Liver (tissue), 3 donors: Measurements from ENCODE around the gene CPN1.
"Not testable (repeated sequence)": the region's sequence is repeated elsewhere in the genome, so short reads cannot be mapped to it uniquely, and the experiment has no call there.

Experiments
- FOXA2 ChIP-seq: IDR thresholded peaks from 2 replicates; pipeline ENCODE4 v1.6.1; 2016; ENCODE audit warnings: antibody characterized with exemption
- GABPA ChIP-seq, 2 donors: IDR thresholded peaks in 1 of 2; conservative IDR thresholded peaks in 1 of 2; 2 replicates each; pipeline ENCODE4 v1.6.1; 2016; ENCODE audit warnings: antibody characterized with exemption in 2 of 2, mild to moderate bottlenecking in 1 of 2, moderate library complexity in 1 of 2
- SP1 ChIP-seq: IDR thresholded peaks from 2 replicates; pipeline ENCODE4 v1.6.1; 2018; ENCODE audit warnings: antibody characterized with exemption, mild to moderate bottlenecking
- TF ChIP-seq, protein P1 (sequence below): fragments of 150-350 bp; IDR thresholded peaks from 2 replicates; pipeline ENCODE4 v1.5.1; 2017; ENCODE audit warnings: improper control_type of control experiment, low read depth, low read length; ENCODE audit not compliant: missing input control
- TF ChIP-seq, protein P2 (sequence below): IDR thresholded peaks from 2 replicates; pipeline ENCODE4 v1.6.1; 2016; ENCODE audit warnings: antibody characterized with exemption, mild to moderate bottlenecking
- TF ChIP-seq, protein P3 (sequence below): IDR thresholded peaks from 2 replicates; pipeline ENCODE4 v1.6.1; 2016; ENCODE audit warnings: antibody characterized with exemption
- donor health status: healthy.
- donor health status: healthy.

DNA sequence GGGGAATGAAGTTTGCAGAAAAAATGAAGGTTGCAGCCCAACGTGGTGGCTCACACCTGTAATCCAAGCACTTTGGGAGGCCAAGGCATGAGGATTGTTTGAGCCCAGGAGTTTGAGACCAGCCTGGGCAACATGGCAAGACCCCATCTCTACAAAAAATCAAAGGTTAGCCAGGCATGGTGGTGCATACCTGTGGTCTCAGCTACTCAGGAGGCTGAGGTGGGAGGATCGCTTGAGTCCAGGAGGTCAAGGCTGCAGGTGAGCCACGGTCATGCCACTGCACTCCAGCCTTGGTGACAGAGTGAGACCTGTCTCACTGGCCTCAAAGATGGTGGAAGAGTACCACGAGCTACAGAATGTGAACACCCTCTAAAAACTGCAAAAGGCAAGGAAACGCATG, 5.0 kb upstream of the CPN1 start:
- TF ChIP-seq, protein P1, sequence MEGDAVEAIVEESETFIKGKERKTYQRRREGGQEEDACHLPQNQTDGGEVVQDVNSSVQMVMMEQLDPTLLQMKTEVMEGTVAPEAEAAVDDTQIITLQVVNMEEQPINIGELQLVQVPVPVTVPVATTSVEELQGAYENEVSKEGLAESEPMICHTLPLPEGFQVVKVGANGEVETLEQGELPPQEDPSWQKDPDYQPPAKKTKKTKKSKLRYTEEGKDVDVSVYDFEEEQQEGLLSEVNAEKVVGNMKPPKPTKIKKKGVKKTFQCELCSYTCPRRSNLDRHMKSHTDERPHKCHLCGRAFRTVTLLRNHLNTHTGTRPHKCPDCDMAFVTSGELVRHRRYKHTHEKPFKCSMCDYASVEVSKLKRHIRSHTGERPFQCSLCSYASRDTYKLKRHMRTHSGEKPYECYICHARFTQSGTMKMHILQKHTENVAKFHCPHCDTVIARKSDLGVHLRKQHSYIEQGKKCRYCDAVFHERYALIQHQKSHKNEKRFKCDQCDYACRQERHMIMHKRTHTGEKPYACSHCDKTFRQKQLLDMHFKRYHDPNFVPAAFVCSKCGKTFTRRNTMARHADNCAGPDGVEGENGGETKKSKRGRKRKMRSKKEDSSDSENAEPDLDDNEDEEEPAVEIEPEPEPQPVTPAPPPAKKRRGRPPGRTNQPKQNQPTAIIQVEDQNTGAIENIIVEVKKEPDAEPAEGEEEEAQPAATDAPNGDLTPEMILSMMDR: not testable (repeated sequence)
- not testable (repeated sequence) for TF ChIP-seq GABPA (IDR thresholded peaks at IDR 0.05 in 1 of 2, conservative IDR thresholded peaks at IDR 0.05 in 1 of 2); FOXA2; SP1
- TF ChIP-seq, protein P2, sequence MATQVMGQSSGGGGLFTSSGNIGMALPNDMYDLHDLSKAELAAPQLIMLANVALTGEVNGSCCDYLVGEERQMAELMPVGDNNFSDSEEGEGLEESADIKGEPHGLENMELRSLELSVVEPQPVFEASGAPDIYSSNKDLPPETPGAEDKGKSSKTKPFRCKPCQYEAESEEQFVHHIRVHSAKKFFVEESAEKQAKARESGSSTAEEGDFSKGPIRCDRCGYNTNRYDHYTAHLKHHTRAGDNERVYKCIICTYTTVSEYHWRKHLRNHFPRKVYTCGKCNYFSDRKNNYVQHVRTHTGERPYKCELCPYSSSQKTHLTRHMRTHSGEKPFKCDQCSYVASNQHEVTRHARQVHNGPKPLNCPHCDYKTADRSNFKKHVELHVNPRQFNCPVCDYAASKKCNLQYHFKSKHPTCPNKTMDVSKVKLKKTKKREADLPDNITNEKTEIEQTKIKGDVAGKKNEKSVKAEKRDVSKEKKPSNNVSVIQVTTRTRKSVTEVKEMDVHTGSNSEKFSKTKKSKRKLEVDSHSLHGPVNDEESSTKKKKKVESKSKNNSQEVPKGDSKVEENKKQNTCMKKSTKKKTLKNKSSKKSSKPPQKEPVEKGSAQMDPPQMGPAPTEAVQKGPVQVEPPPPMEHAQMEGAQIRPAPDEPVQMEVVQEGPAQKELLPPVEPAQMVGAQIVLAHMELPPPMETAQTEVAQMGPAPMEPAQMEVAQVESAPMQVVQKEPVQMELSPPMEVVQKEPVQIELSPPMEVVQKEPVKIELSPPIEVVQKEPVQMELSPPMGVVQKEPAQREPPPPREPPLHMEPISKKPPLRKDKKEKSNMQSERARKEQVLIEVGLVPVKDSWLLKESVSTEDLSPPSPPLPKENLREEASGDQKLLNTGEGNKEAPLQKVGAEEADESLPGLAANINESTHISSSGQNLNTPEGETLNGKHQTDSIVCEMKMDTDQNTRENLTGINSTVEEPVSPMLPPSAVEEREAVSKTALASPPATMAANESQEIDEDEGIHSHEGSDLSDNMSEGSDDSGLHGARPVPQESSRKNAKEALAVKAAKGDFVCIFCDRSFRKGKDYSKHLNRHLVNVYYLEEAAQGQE: not testable (repeated sequence)
- TF ChIP-seq, protein P3, sequence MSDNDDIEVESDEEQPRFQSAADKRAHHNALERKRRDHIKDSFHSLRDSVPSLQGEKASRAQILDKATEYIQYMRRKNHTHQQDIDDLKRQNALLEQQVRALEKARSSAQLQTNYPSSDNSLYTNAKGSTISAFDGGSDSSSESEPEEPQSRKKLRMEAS: not testable (repeated sequence)
